HPDE6-E6E7 (cell line): Measurements from ENCODE around the gene FOXF1.
A peak's percentile ranks its signal among the peaks of the same experiment; 100 is the strongest.

Experiments
- DNase-seq: peaks from one replicate; pipeline ENCODE4 v3.0.0; 2011; ENCODE audit warnings: missing footprints; ENCODE audit errors: extremely low spot score

Gene FOXF1

DNA sequence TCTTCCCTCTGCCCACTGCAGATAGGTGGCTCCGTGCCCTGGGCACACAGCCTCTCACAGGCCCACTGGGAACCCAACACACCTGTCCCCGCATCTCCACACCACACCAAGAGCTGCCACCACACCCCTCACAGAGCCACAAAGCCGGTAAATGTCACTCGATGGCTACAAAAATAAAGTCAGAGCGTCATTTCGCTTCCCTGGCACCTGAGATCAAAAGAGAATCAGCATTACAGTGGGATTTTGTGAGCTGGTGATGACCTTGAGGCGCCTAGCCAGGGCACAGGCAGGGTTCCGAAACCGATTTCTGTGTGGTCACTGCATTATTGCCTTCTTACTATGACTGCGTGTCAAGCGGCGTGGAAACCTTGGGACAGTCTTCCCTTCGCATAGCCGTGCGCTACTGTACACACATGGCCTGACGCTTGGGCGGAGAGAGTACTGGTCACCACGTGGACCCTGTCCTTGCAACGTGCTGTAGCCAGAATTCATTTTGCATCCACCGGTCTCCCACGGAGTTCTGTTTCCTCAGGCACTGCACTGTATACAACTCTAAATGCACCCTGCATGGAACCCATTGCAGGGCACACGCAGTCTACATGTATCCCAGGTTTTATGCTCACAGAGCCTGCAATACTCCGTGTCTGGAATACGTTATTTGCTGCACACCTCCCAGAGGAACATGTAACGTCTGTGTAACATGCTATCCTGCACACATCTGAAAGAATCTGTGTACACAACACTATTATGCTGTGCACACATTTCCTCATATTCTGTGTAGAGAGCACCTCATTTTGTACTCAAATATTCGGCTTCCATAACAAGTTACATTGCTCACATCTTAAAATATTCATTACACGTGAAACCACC is 5.8 kb upstream of the FOXF1 start:
- DNase-seq, result no peak

DNA sequence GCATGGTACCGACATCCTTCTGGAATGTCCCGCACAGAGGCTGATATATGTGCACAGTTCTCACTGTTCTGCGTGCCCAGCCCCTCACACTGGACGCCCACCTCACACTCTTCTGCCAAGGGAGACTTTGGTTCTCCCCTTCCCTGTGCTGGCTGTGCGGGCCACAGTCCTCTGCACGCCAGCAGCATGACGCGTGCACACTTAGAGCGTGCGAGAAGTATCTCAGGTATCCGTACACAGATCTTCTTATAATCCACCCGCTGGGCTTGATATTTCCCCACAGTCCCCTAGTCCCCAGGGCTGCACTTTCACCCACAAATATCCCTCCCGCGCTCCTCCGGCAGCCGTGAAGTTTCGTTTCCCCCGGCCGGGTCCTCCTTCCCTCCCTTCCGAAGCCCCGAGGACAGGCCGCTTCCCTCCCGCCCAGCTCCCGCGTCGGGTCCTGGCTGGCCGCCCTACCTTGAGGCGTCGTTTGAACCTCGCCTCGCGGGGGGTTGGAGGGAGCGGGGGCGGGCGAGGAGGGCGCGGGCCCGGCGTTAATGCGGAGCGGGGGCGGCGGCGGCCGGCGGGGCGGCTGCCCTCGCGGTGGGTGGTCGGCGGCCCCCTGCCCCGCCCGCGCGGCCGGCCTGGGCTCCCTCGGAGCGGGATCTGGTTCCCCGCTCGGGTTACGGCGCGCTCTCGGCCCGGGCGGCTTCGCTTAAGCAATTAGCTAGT is 5.0 kb upstream of the FOXF1 start:
- no peak for DNase-seq

DNA sequence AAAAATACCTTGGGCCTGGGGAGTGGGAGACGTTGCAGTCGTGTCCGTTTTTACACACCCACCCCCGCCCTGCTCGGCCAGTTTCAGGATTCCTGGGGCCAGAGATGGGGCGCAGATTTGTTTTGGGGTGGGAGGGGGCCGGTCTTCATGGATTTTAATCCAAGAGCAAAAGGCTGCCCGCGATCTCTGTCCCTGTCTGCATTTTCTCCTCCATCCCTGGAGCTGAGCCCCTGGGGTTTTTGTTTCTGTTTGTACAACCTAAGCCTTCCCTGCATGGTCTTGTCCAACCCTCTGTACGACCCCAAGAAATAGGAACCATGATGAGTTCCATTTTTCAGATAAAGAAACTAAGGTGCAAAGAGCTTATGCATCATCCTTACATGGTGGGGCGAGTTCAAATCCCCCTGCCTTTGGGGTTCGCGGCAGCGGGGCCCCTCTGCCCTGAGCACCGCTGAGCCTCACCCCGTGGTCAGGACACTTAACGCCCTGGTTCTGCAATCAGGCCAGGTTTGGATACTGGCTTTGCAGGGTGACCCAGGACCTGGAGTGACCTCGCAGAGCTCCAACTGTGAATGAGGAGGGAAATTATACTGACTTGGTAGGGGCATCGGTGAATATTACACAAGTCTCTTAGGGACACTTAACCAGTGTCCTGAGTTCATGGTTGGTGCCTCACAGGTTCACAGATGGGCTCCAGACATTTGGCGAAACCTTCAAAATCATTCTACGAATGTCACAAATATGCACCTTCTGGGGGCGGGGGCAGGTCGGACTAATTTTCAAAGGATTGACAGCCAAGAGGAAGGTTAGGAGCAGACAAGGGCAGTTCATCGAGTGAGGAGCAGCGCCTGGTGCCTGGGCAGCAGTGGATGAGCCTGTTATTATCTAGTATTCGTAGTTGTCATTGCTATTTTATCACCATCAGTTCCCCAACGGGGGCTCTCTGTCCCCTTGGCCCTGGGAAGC is 4.1 kb upstream of the FOXF1 start:
- no peak for DNase-seq

DNA sequence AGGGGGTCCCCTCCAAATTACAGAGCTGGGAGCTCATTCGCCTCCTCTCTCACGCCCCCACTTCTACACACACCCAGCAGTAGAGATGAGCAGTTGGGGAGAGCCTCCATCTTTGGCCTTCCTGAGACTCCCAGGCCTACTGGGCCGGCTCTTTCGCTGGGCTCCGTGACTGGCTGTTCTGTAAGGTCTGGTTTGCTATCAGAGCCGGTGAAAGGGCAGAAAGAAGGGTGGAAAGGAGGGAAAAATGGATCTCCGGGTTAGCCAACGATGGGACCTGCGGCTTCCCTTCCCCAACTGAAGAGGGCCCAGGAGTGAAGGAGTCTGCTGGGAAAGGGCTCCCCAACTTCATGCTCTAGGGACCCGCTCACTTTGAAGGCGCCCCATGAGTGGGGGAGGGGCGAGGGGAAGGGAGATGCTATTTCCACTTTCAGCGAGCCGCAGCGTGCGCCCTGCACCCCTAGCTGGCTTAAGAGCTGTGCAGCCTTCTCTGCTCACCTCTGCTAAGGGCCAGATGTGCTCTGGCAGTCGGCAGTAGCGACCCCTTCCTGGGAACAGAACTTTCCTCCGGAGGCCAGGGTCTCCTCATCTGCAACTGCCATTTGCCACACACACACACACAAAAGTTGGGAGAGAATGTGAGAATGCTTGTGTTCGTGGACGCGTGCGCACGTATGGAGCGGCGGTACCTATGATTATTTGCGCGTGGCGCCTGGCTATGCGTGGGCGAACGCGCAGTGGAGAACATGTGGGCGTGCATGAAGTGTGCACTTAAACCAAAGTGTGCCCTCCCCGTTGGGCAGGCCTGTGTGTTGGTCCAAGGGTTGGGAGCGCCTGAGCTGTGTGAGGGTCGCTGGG is 2.9 kb upstream of the FOXF1 start:
- no peak for DNase-seq

- DNase-seq, result no peak
Observed at GRCh38 chr16:86508028-86508946, 2.0 kb upstream of the FOXF1 start.

- DNase-seq, result peak; percentile 26
Observed at GRCh38 chr16:86508947-86509758, 1.2 kb upstream of the FOXF1 start.

GRCh38 chr16:86509759-86510464 is 415 bp upstream of the FOXF1 start:
- DNase-seq, result no peak

DNA sequence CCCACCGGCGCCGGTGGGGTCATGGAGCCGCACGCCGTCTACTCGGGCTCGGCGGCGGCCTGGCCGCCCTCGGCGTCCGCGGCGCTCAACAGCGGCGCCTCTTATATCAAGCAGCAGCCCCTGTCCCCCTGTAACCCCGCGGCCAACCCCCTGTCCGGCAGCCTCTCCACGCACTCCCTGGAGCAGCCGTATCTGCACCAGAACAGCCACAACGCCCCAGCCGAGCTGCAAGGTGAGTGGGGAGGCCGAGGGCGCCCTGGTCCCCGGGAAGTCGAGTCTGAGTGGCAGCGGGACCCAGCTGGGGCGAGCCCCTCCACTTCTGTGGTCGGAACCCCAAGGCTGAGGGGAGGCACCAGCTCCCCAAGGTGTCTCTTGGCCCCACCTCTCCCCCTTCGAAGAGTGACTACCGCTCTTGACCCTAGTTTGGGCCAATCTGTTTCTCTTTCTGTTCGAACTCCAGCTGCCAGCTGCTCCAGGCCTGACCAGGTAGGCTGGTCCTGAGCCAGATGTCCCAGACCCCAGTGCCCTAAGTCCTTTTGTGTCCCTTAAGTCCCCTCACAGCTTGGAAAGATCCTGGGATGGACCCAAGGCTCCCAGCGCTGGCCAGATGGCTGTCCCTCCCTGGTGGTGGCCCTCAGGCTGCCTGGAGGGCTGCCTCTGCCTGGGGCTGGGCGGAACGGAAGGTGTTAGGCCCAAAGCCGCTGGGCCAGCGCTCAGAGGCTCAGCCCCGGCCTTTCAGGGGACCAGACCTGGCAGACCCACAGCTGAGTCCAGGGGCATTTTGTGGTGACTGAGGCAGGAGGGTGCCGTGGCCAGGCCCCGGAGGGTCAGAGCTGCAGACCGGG is 1.2 kb downstream of the FOXF1 start:
- no peak for DNase-seq

DNA sequence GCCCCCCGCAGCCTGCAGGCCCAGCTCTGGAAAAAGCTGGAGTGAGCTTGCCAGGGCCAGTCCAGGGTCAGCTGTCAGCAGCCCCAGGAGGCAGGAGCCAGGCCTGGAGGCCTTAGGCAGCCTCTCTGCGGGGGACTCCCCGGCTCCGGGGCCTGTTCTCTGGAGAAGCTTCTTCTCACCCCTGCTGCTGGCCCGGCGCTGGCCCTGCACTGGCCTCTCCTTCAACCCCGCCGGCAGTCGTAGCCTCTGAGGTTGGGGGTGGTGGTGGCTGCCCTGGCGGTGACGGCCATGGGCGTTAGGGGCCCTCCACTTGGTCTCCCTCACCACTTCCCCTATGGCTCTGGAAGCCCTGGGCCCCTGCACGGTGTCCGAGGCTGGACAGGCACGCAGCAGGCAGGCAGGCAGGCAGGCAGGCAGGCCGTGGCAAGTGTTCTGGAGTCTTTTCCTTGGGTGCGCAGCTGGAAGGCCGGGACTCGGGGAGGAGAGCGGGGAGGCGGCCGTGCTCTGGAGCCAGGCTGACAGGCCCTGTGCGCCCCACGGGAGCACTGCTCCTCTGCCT is 2.1 kb downstream of the FOXF1 start:
- no peak for DNase-seq

GRCh38 chr16:86512860-86513470 is 2.6 kb downstream of the FOXF1 start:
- no peak for DNase-seq

DNA sequence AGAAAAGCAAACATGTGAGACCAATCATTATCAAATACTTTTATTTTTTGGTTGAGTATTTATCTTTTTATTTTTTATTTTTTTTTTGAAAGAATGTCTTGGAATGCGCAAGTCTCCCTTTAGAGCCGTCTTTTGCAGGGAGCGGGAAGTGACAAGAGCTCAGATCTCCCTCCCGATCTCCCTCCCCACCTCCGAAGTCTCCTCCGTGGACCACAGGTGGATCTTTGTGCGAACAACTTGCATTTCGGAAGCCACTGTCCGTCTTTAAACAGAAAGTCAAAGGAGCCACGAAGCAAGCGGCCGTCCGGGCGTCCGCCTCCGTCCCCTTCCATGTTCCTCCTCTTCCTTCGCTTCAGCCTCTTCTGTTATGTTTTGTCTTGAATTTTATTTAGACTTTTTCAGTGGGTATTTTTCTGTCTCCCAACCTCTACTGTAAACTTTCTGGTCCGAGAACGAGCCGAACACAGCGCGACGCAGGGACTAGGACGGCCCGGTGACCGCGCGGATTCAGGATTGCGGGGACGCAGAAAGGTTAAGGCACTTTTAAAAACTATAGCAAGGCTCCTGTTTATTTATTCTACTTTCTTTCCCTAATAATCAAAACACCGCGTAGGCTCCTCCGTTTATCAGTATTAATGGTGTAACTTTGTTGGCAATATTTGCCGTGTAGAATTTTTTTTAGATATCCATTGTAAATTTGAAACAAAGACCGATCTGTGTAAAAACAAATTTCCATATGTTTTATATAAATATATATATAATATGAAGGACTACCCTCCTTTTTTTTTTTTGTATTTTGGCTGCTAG is 3.3 kb downstream of the FOXF1 start:
- DNase-seq, result no peak

- no peak for DNase-seq
Observed at GRCh38 chr16:86514481-86515376, 4.4 kb downstream of the FOXF1 start.

- DNase-seq, result no peak
Observed at GRCh38 chr16:86515413-86515776, 5.1 kb downstream of the FOXF1 start.

GRCh38 chr16:86515777-86516622 is 5.7 kb downstream of the FOXF1 start:
- DNase-seq, result no peak
